PC-3 (cell line): Measurements from ENCODE around the gene EPN1.

ENCODE experiments used
- CTCF ChIP-seq: fragments of 300-600 bp; sonication (generic); conservative IDR thresholded peaks from 2 replicates; pipeline ENCODE4 v1.5.1; 2017; ENCODE audit warnings: antibody characterized with exemption, low read depth, mild to moderate bottlenecking, low read length
- EZH2 ChIP-seq: fragments of 300-600 bp; sonication (generic); IDR thresholded peaks from one replicate; pipeline ENCODE4 v1.6.1; 2017; ENCODE audit warnings: antibody characterized with exemption, mild to moderate bottlenecking, low read length; ENCODE audit not compliant: unreplicated experiment
- EZH2phosphoT487 ChIP-seq: fragments of 300-600 bp; sonication (generic); IDR thresholded peaks from 2 replicates; pipeline ENCODE4 v1.6.1; 2018; ENCODE audit warnings: mild to moderate bottlenecking, antibody characterized with exemption, low read length, borderline replicate concordance

DNA sequence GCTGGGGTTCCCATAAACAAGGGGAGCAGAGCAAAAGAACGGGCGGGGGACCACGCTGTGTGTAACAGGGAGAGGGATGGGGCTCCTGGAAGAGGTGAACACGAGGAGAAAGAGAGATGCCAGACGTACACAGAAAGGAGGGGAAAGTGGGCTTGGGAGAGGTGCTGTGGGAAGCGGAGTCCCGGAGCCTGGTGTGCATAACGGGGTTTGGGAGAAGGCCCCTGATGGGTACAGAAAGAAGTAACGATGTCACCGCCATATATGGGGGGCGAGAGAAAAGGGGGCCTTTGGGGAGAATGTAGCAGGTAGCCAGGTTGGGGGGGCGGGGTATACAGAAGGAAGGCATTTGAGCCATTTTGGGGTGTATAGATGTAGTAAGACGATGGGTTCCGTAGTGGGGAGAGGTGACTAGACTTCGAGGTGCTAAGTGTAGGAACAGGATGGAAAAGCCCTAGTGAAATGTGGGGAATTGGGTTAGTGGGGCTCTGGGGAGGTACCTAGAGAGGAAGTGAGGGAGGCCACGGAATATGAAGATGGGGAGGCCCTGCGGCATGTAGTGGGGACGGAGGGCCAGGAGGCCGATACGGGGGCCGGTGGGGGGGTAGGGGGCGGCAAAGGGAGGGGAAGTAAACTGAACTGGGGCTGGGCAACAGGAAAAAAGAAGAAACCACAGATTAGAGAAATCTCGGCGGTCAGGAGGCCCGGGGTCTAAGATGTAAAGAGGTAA lies 33.4 kb upstream of the EPN1 start:
- TF ChIP-seq CTCF: no peak
- TF ChIP-seq EZH2phosphoT487: no peak
- no peak for TF ChIP-seq EZH2
